Measurements from ENCODE around the gene HOXB13.

DNA sequence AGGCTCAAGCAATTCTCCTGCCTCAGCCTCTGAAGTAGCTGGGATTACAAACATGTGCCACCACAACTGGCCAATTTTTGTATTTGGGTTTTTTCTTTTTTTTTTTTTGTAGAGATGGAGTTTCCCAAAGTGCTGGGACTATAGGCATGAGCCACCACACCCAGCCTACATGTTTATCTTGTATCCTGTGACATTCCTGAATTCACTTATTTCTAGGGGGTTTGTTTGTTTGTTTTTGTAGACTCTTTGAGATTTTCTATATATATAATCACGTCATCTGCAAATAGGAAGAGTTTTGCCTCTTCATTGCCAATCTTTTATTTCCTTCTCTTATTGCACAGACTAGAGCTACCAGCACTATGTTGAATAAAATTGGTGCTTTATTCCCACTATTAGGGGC is 35.4 kb downstream of the HOXB13 start:
- no peak for TF ChIP-seq POLR2AphosphoS5 (IDR thresholded peaks at IDR 0.05; ENCODE audit: low read depth)
- TF ChIP-seq EZH2phosphoT487 (IDR thresholded peaks at IDR 0.05; ENCODE audit: unreplicated experiment): no peak
- TF ChIP-seq CTCF (conservative IDR thresholded peaks at IDR 0.05; ENCODE audit: low read depth in 2 of 2): no peak
- TF ChIP-seq CREB1 (CRISPR knock-in tag; IDR thresholded peaks at IDR 0.05; ENCODE audit: low read depth): no peak
- TF ChIP-seq EZH2 (IDR thresholded peaks at IDR 0.05; ENCODE audit: low read depth, unreplicated experiment): no peak

Measured in GM23338 (cell line).